Suprapubic skin (tissue), 4 donors: ENCODE measurements around the gene PPM1F. TPM values are rescaled to one million over a fixed set of nuclear protein-coding genes. Genes with fewer than 3 reads are reported as not detected.
A peak's percentile ranks its signal among the peaks of the same experiment; 100 is the strongest.

ENCODE experiments used
- DNase-seq, 2 donors: peaks; one replicate each; pipeline ENCODE4 v3.0.0-alpha.2; 2019; ENCODE audit warnings: low spot score in 2 of 2
- H3K27ac ChIP-seq: fragments of 200-600 bp; sonication (generic); one replicate; pipeline ENCODE4 v1.5.1; 2019
- H3K27me3 ChIP-seq: fragments of 200-600 bp; sonication (generic); one replicate; pipeline ENCODE4 v1.5.1; 2019
- H3K36me3 ChIP-seq: fragments of 200-600 bp; sonication (generic); one replicate; pipeline ENCODE4 v1.5.1; 2019
- H3K4me1 ChIP-seq: fragments of 200-600 bp; sonication (generic); one replicate; pipeline ENCODE4 v1.5.1; 2019
- H3K4me3 ChIP-seq: fragments of 200-600 bp; sonication (generic); one replicate; pipeline ENCODE4 v1.5.1; 2019; ENCODE audit warnings: mild to moderate bottlenecking
- H3K9me3 ChIP-seq: fragments of 200-600 bp; sonication (generic); one replicate; pipeline ENCODE4 v1.5.1; 2019
- CTCF ChIP-seq, 2 donors: fragments of 200-600 bp in 1 of 2; fragments of 450-650 bp in 1 of 2; sonication (generic) in 1 of 2; IDR thresholded peaks; one replicate each; pipeline ENCODE4 v1.5.1; 2016 to 2019; ENCODE audit warnings: antibody characterized with exemption in 2 of 2, mild to moderate bottlenecking in 1 of 2, moderate library complexity in 1 of 2
- EP300 ChIP-seq: sonication (generic); formaldehyde crosslinking; IDR thresholded peaks from one replicate; pipeline ENCODE4 v1.6.1; 2017; ENCODE audit warnings: antibody characterized with exemption
- POLR2A ChIP-seq, 2 donors: fragments of 450-650 bp; IDR thresholded peaks; one replicate each; pipeline ENCODE4 v1.6.1; 2017; ENCODE audit warnings: antibody characterized with exemption in 2 of 2, mild to moderate bottlenecking in 2 of 2, moderate library complexity in 2 of 2
- POLR2AphosphoS5 ChIP-seq, 3 donors: sonication (generic); formaldehyde crosslinking; IDR thresholded peaks; one replicate each; pipeline ENCODE4 v1.6.1; 2017; ENCODE audit warnings: antibody characterized with exemption in 3 of 3
- WGBS: methylation state at CpG from one replicate; pipeline ENCODE4 v1.1.5; 2018; 5-methylcytosine and 5-hydroxymethylcytosine counted together
- total RNA-seq, 4 donors: library from RNA; depleted of rRNA; stranded (reverse); fragments of >200 nt; gene quantifications; one replicate each; pipeline ENCODE4 v1.1.0, GENCODE V29; 2016

The PPM1F gene
- total RNA-seq, 4 donors from 2014 or later: 21.9 to 40.7 (median 29.9) TPM

GRCh38 chr22:21938071-21938822 is 14.4 kb downstream of the PPM1F start:
- Histone ChIP-seq H3K36me3 (peaks cover 8% of the 10 kb centered on the region), H3K4me1 (peaks cover 73% of the 10 kb centered on the region), H3K27me3 (no peaks in the 10 kb centered on the region), H3K27ac (peak overlapping the region; percentile 92), H3K4me3 (peak overlapping the region; percentile 54), H3K9me3 (no peaks in the 10 kb centered on the region)
- TF ChIP-seq EP300: no peak
- peak; percentile 98 to 99 for TF ChIP-seq CTCF (IDR thresholded peaks at IDR 0.05)
- TF ChIP-seq POLR2AphosphoS5 (IDR thresholded peaks at IDR 0.05): peak in 2 of 3 donors; percentile 74 to 83
- TF ChIP-seq POLR2A (IDR thresholded peaks at IDR 0.05): no peak
- DNase-seq: peak; percentile 94 to 97
- WGBS: 3% methylated on average over 34 of the region's 42 CpGs

GRCh38 chr22:21937821-21938070 is 14.9 kb downstream of the PPM1F start:
- Histone ChIP-seq H3K9me3 (no peaks in the 10 kb centered on the region), H3K4me3 (peak overlapping the region; percentile 54), H3K27ac (peak overlapping the region; percentile 92), H3K4me1 (peaks cover 68% of the 10 kb centered on the region), H3K36me3 (peaks cover 13% of the 10 kb centered on the region), H3K27me3 (no peaks in the 10 kb centered on the region)
- no peak for TF ChIP-seq POLR2AphosphoS5 (IDR thresholded peaks at IDR 0.05)
- TF ChIP-seq EP300: no peak
- no peak for TF ChIP-seq POLR2A (IDR thresholded peaks at IDR 0.05)
- peak in 1 of 2 donors; percentile 89 for DNase-seq
- WGBS: 0% methylated on average over 8 of the region's 8 CpGs

- TF ChIP-seq EP300 (no peak), CTCF (IDR thresholded peaks at IDR 0.05) (no peak), POLR2A (IDR thresholded peaks at IDR 0.05) (no peak)
- peak overlapping the region; percentile 54 for H3K4me3 ChIP-seq
- H3K27ac ChIP-seq: peak overlapping the region; percentile 92
- DNase-seq: peak in 1 of 2 donors; percentile 83
- peaks cover 63% of the 10 kb centered on the region for H3K4me1 ChIP-seq
- H3K36me3 ChIP-seq: peaks cover 18% of the 10 kb centered on the region
- WGBS: 36% methylated on average over 11 of the region's 20 CpGs
- H3K27me3 ChIP-seq: no peaks in the 10 kb centered on the region
- no peaks in the 10 kb centered on the region for H3K9me3 ChIP-seq
Observed at GRCh38 chr22:21937041-21937820, 15.4 kb downstream of the PPM1F start.

- no peaks in the 10 kb centered on the region for H3K9me3 ChIP-seq
- TF ChIP-seq POLR2A (IDR thresholded peaks at IDR 0.05): no peak
- TF ChIP-seq CTCF (IDR thresholded peaks at IDR 0.05): no peak
- no peak for TF ChIP-seq POLR2AphosphoS5 (IDR thresholded peaks at IDR 0.05)
- TF ChIP-seq EP300: no peak
- WGBS: 63% methylated on average over 15 of the region's 15 CpGs
- no peak for DNase-seq
- H3K36me3 ChIP-seq: peaks cover 27% of the 10 kb centered on the region
- H3K27ac ChIP-seq: peak overlapping the region; percentile 92
- H3K4me3 ChIP-seq: no peak overlapping the region
- peaks cover 54% of the 10 kb centered on the region for H3K4me1 ChIP-seq
- H3K27me3 ChIP-seq: no peaks in the 10 kb centered on the region
Observed at GRCh38 chr22:21936151-21936775, 16.4 kb downstream of the PPM1F start.

- Histone ChIP-seq H3K27me3 (no peaks in the 10 kb centered on the region), H3K9me3 (no peaks in the 10 kb centered on the region), H3K36me3 (peaks cover 51% of the 10 kb centered on the region), H3K27ac (no peak overlapping the region), H3K4me3 (no peak overlapping the region), H3K4me1 (peaks cover 32% of the 10 kb centered on the region)
- no peak for DNase-seq
- WGBS: 91% methylated on average over 16 of the region's 19 CpGs
- TF ChIP-seq CTCF (IDR thresholded peaks at IDR 0.05): no peak
- no peak for TF ChIP-seq POLR2AphosphoS5 (IDR thresholded peaks at IDR 0.05)
- TF ChIP-seq POLR2A (IDR thresholded peaks at IDR 0.05): no peak
- no peak for TF ChIP-seq EP300
Observed at GRCh38 chr22:21933910-21934309, 18.7 kb downstream of the PPM1F start.
